ENCODE results near the gene MRPL54.

MRPL54 gene

GRCh38 chr19:3762501-3763459 is at the start of gene MRPL54:
TSS of gene MRPL54 (plus strand) at chr19:3762682. CDS start at chr19:3762701, 19 bp downstream.
- DNase-seq: peak; percentile 100

GRCh38 chr19:3716147-3716668 is 46.3 kb upstream of the MRPL54 start:
- no peak for DNase-seq

GRCh38 chr19:3719868-3720267 is 42.6 kb upstream of the MRPL54 start:
- no peak for DNase-seq

GRCh38 chr19:3720349-3720917 is 42.0 kb upstream of the MRPL54 start:
- no peak for DNase-seq

GRCh38 chr19:3721131-3721886 is 41.2 kb upstream of the MRPL54 start:
- DNase-seq: peak; percentile 94

- DNase-seq: no peak
Measured at GRCh38 chr19:3721887-3722442, 40.5 kb upstream of the MRPL54 start.

GRCh38 chr19:3722443-3723109 is 39.9 kb upstream of the MRPL54 start:
- no peak for DNase-seq

GRCh38 chr19:3723110-3723488 is 39.4 kb upstream of the MRPL54 start:
- DNase-seq: no peak

GRCh38 chr19:3723883-3724282 is 38.6 kb upstream of the MRPL54 start:
- DNase-seq: no peak

- no peak for DNase-seq
Measured at GRCh38 chr19:3725121-3725520, 37.4 kb upstream of the MRPL54 start.

- no peak for DNase-seq
Measured at GRCh38 chr19:3725640-3726310, 36.7 kb upstream of the MRPL54 start.

GRCh38 chr19:3730457-3730958 is 32.0 kb upstream of the MRPL54 start:
- no peak for DNase-seq

- DNase-seq: no peak
Measured at GRCh38 chr19:3732108-3732507, 30.4 kb upstream of the MRPL54 start.

- DNase-seq: no peak
Measured at GRCh38 chr19:3733549-3734309, 28.8 kb upstream of the MRPL54 start.

- no peak for DNase-seq
Measured at GRCh38 chr19:3734310-3734600, 28.2 kb upstream of the MRPL54 start.

- DNase-seq: no peak
Measured at GRCh38 chr19:3736106-3736724, 26.3 kb upstream of the MRPL54 start.

- DNase-seq: no peak
Measured at GRCh38 chr19:3737487-3738205, 24.8 kb upstream of the MRPL54 start.

GRCh38 chr19:3738477-3739220 is 23.8 kb upstream of the MRPL54 start:
- DNase-seq: no peak

- DNase-seq: no peak
Measured at GRCh38 chr19:3740431-3740830, 22.1 kb upstream of the MRPL54 start.
